ENCODE measurements around the gene CSNK1D. TPM values are rescaled to one million over a fixed set of nuclear protein-coding genes. Genes with fewer than 3 reads are reported as not detected.
A peak's percentile ranks its signal among the peaks of the same experiment; 100 is the strongest.

Gene CSNK1D
- total RNA-seq, 1 donor from 2014 or later, result 118 TPM

DNA sequence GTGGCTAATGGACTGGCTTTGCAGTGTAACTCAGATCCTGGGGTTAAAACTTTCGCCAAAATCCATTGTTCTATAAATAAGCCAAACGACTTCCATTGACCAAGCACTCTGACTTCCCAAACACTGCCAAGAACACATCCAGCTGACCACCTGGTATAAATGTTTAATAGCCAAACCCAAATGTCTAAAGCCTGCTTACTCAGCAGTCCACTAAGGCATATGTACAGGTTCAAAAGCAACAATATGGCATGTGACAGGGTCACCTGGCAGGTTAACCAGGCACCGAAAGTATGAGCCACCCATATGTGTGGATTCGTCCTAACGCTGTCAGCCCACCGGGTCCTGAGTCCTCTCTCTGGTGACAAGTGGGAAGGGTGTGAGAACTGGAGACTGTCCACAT, 2.1 kb downstream of the CSNK1D start:
- Mint-ChIP-seq H3K27ac (ENCODE audit: unreplicated experiment) (peak overlapping the region; percentile 35), H3K4me3 (ENCODE audit: unreplicated experiment) (peak overlapping the region; percentile 91), H3K27me3 (ENCODE audit: unreplicated experiment) (no peaks in the 10 kb centered on the region), H3K36me3 (ENCODE audit: unreplicated experiment) (peaks cover 19% of the 10 kb centered on the region), H3K9me3 (ENCODE audit: unreplicated experiment) (no peaks in the 10 kb centered on the region), H3K4me1 (ENCODE audit: unreplicated experiment) (peaks cover 65% of the 10 kb centered on the region)
- no peak for DNase-seq (ENCODE audit: extremely low spot score, unreplicated experiment)
- TF ChIP-seq, protein P1, sequence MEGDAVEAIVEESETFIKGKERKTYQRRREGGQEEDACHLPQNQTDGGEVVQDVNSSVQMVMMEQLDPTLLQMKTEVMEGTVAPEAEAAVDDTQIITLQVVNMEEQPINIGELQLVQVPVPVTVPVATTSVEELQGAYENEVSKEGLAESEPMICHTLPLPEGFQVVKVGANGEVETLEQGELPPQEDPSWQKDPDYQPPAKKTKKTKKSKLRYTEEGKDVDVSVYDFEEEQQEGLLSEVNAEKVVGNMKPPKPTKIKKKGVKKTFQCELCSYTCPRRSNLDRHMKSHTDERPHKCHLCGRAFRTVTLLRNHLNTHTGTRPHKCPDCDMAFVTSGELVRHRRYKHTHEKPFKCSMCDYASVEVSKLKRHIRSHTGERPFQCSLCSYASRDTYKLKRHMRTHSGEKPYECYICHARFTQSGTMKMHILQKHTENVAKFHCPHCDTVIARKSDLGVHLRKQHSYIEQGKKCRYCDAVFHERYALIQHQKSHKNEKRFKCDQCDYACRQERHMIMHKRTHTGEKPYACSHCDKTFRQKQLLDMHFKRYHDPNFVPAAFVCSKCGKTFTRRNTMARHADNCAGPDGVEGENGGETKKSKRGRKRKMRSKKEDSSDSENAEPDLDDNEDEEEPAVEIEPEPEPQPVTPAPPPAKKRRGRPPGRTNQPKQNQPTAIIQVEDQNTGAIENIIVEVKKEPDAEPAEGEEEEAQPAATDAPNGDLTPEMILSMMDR (IDR thresholded peaks at IDR 0.05), result no peak

DNA sequence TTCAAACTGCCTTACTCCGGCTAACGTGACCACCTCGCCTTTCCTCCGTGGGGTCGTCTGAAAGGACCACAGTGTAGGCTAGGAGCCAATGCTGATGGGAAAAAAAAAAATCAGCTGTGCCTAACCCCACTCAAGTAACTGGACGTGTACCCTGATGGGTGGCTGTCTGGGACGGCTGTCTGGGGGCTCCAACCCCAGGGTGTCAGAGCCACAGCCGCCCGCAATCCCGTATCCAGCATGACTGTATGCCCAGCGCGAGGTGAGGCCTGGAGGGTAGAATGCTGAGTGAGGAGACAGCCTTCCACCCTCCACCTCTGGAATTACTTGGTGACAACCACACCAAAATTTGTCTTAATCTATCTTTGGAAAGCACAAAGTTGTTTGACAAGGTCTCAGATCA, 2.8 kb downstream of the CSNK1D start:
- Mint-ChIP-seq H3K27me3 (ENCODE audit: unreplicated experiment) (no peaks in the 10 kb centered on the region), H3K4me1 (ENCODE audit: unreplicated experiment) (peaks cover 71% of the 10 kb centered on the region), H3K27ac (ENCODE audit: unreplicated experiment) (peak overlapping the region; percentile 96), H3K36me3 (ENCODE audit: unreplicated experiment) (peaks cover 23% of the 10 kb centered on the region), H3K9me3 (ENCODE audit: unreplicated experiment) (no peaks in the 10 kb centered on the region), H3K4me3 (ENCODE audit: unreplicated experiment) (no peak overlapping the region)
- DNase-seq (ENCODE audit: extremely low spot score, unreplicated experiment), result no peak
- TF ChIP-seq, protein P1 (IDR thresholded peaks at IDR 0.05), result no peak

DNA sequence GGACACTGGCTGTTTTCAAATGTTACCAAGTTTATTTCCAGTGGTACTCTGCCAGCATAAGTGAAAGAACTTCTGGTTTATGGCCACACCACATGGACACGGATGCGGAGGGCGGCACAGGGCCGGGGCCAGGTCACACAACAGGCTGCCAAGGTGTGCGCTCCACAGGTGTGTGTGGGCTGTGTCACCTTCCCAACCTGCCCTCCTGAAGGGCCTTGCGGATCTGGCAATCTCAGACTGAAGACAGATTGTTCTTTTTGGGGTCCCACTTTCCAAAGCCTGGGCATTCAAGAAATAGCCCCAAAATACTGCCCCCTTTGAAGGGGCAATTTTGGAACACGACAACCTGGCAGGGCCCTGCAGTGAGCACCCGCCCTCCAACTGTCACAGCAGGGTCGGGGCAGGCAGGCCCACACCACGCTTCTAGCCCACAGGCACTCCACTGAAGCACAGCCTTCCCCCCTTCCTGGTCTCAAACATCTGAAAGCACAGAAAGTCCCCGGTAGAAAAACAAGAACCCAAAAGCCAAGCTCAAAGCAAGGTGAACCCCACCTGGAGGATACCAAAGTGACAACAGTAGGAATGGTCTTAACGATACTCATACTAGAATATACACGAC, 3.5 kb downstream of the CSNK1D start:
- H3K4me3 Mint-ChIP-seq (ENCODE audit: unreplicated experiment), result peak overlapping the region; percentile 18
- no peak for DNase-seq (ENCODE audit: extremely low spot score, unreplicated experiment)
- H3K9me3 Mint-ChIP-seq (ENCODE audit: unreplicated experiment), result no peaks in the 10 kb centered on the region
- H3K4me1 Mint-ChIP-seq (ENCODE audit: unreplicated experiment), result peaks cover 71% of the 10 kb centered on the region
- peak overlapping the region; percentile 96 for H3K27ac Mint-ChIP-seq (ENCODE audit: unreplicated experiment)
- H3K36me3 Mint-ChIP-seq (ENCODE audit: unreplicated experiment), result peaks cover 25% of the 10 kb centered on the region
- H3K27me3 Mint-ChIP-seq (ENCODE audit: unreplicated experiment), result no peaks in the 10 kb centered on the region
- TF ChIP-seq, protein P1 (IDR thresholded peaks at IDR 0.05), result no peak

DNA sequence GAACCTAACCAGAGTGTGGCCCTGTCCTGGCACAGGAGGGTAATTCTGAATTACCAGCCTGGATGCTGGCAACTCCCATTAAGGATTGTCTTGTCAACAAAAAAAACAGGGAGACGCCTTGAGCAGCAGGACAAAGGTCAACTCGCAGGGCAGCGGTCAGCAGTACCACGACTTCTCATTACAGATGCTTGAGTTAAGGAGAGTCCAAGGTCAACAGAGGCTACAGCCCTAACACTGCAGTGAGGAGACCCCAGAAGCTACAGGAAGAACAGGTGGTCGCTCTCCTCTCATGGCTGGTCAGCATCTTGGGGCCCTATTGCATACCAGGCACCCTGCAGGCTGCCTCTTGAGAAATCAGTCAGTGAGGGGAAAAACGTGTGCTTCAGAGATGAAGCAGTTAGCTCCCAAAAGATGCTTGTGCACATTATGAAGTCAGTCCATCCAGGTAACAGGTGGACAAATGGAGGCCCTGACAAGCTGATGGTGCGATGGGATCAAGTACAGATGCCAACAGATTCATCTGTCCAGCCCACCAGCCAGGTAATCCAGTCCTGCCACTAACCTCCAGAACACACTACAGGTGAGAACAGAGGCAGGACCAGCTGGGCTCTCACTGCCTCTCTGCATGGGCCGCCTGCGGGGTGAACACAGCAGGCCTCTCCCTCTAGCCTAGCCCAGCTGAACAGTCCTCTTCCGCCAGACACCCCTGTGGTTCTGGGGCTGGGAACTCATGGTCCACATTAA, 4.2 kb downstream of the CSNK1D start:
- H3K27ac Mint-ChIP-seq (ENCODE audit: unreplicated experiment), result peak overlapping the region; percentile 96
- no peak overlapping the region for H3K4me3 Mint-ChIP-seq (ENCODE audit: unreplicated experiment)
- H3K9me3 Mint-ChIP-seq (ENCODE audit: unreplicated experiment), result no peaks in the 10 kb centered on the region
- no peak for DNase-seq (ENCODE audit: extremely low spot score, unreplicated experiment)
- peaks cover 71% of the 10 kb centered on the region for H3K4me1 Mint-ChIP-seq (ENCODE audit: unreplicated experiment)
- H3K27me3 Mint-ChIP-seq (ENCODE audit: unreplicated experiment), result no peaks in the 10 kb centered on the region
- TF ChIP-seq, protein P1 (IDR thresholded peaks at IDR 0.05), result no peak
- H3K36me3 Mint-ChIP-seq (ENCODE audit: unreplicated experiment), result peaks cover 28% of the 10 kb centered on the region
